Loucy (cell line): ENCODE data around the gene MXRA8.

Source experiments
- H2AFZ ChIP-seq: fragments of 200-600 bp; sonication (generic); 2 replicates; pipeline ENCODE4 v1.6.0; 2016; ENCODE audit warnings: antibody characterized with exemption, mild to moderate bottlenecking, low read length, moderate library complexity
- H3F3A ChIP-seq: fragments of 200-600 bp; 2 replicates; pipeline ENCODE4 v1.6.0; 2016; ENCODE audit warnings: antibody characterized with exemption, low read depth, mild to moderate bottlenecking
- H3K27me3 ChIP-seq: fragments of 200-600 bp; sonication (generic); 2 replicates; pipeline ENCODE4 v1.6.1; 2014; ENCODE audit warnings: low read length, mild to moderate bottlenecking; ENCODE audit not compliant: insufficient read depth, poor library complexity, severe bottlenecking
- H3K36me3 ChIP-seq: fragments of 200-600 bp; sonication (generic); 2 replicates; pipeline ENCODE4 v1.6.1; 2016; ENCODE audit warnings: low read length; ENCODE audit not compliant: insufficient read depth
- H3K4me1 ChIP-seq: fragments of 200-600 bp; sonication (generic); 2 replicates; pipeline ENCODE4 v1.5.1; 2014; ENCODE audit warnings: low read length, mild to moderate bottlenecking; ENCODE audit not compliant: insufficient read depth, poor library complexity, severe bottlenecking
- H3K4me2 ChIP-seq: fragments of 200-600 bp; sonication (generic); 2 replicates; pipeline ENCODE4 v1.6.0; 2014; ENCODE audit warnings: antibody characterized with exemption, low read length, low read depth, mild to moderate bottlenecking; ENCODE audit not compliant: poor library complexity, severe bottlenecking
- H3K4me3 ChIP-seq: fragments of 200-600 bp; sonication (generic); 2 replicates; pipeline ENCODE4 v1.5.1; 2014; ENCODE audit warnings: low read length, mild to moderate bottlenecking, mixed read lengths; ENCODE audit not compliant: poor library complexity, severe bottlenecking
- H3K79me2 ChIP-seq: fragments of 200-600 bp; sonication (generic); 2 replicates; pipeline ENCODE4 v1.6.1; 2014; ENCODE audit warnings: low read length; ENCODE audit not compliant: insufficient read depth
- H3K9ac ChIP-seq: fragments of 200-600 bp; sonication (generic); 2 replicates; pipeline ENCODE4 v1.6.0; 2014; ENCODE audit warnings: mild to moderate bottlenecking, low read depth, low read length, moderate library complexity; ENCODE audit not compliant: poor library complexity, severe bottlenecking
- H3K9me2 ChIP-seq: fragments of 200-600 bp; sonication (generic); replicated peaks from 2 replicates; pipeline ENCODE4 v1.6.1; 2016; ENCODE audit warnings: low read depth, low read length, mixed read lengths
- H3K9me3 ChIP-seq: fragments of 200-600 bp; sonication (generic); 2 replicates; pipeline ENCODE4 v1.6.1; 2014; ENCODE audit warnings: mild to moderate bottlenecking, antibody characterized with exemption, low read length, low read depth; ENCODE audit not compliant: insufficient read depth
- H4K20me1 ChIP-seq: fragments of 200-600 bp; sonication (generic); 2 replicates; pipeline ENCODE4 v1.6.0; 2014; ENCODE audit warnings: antibody characterized with exemption, low read length, mild to moderate bottlenecking; ENCODE audit not compliant: insufficient read depth, poor library complexity, severe bottlenecking
- CTCF ChIP-seq: fragments of 200-600 bp; sonication (generic); conservative IDR thresholded peaks from 2 replicates; pipeline ENCODE4 v1.5.1; 2014; ENCODE audit warnings: mild to moderate bottlenecking, antibody characterized with exemption, low read length
- EZH2phosphoT487 ChIP-seq: fragments of 200-600 bp; IDR thresholded peaks from 2 replicates; pipeline ENCODE4 v1.6.1; 2018; ENCODE audit warnings: antibody characterized with exemption, mild to moderate bottlenecking, moderate library complexity, borderline replicate concordance

Gene MXRA8

GRCh38 chr1:1302951-1303509 is 55.3 kb downstream of the MXRA8 start:
- Histone ChIP-seq H3K9me2 (no peaks in the 10 kb centered on the region), H3K27me3 (no peaks in the 10 kb centered on the region), H3K79me2 (peaks cover 17% of the 10 kb centered on the region), H3K4me3 (no peak overlapping the region), H4K20me1 (peaks cover 23% of the 10 kb centered on the region), H3K9me3 (no peaks in the 10 kb centered on the region), H2AFZ (no peak overlapping the region), H3K4me1 (peaks cover 18% of the 10 kb centered on the region), H3K4me2 (no peak overlapping the region), H3K9ac (no peak overlapping the region), H3F3A (no peaks in the 10 kb centered on the region; the same call in 1 of the 2 replicates), H3K36me3 (no peaks in the 10 kb centered on the region)
- TF ChIP-seq CTCF (no peak), EZH2phosphoT487 (no peak)
